ENCODE data around the gene ISL1. TPM values are rescaled to one million over a fixed set of nuclear protein-coding genes. Genes with fewer than 3 reads are reported as not detected.

The ISL1 gene
- total RNA-seq, 2 experiments from 2014 or later = not detected

- POLR2A ChIA-PET = no interaction called here
Measured at GRCh38 chr5:51386916-51387883, 4.0 kb downstream of the ISL1 start.

DNA sequence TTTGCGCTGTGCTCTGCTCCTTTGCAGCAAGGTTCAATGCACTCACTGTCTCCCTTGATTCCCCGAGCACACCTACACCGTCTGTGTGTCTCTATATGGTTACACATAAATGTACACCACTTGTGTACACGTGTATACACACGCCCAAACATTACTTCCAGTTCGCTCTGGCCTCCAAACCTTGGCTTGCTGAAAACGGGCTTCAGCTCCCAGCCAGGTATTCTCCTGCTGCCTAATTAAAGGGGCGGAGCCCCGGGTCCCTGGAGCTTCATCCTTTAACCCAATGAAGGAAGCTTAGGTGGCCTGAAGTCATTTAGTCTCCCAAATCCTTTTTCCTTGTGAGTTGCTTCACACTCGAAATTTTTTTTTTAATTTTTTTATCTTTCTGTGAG is 4.6 kb downstream of the ISL1 start:
- POLR2A ChIA-PET = no interaction called here
- CTCF ChIA-PET = interaction anchor here (1.3 kb wide), 1 partner anchor 424 kb away, joined by 4 read pairs; no protein-coding TSS in a partner anchor

More at GRCh38 chr5:51386916-51387883, 4.0 kb downstream of the ISL1 start:
- CTCF ChIA-PET = no interaction called here

DNA sequence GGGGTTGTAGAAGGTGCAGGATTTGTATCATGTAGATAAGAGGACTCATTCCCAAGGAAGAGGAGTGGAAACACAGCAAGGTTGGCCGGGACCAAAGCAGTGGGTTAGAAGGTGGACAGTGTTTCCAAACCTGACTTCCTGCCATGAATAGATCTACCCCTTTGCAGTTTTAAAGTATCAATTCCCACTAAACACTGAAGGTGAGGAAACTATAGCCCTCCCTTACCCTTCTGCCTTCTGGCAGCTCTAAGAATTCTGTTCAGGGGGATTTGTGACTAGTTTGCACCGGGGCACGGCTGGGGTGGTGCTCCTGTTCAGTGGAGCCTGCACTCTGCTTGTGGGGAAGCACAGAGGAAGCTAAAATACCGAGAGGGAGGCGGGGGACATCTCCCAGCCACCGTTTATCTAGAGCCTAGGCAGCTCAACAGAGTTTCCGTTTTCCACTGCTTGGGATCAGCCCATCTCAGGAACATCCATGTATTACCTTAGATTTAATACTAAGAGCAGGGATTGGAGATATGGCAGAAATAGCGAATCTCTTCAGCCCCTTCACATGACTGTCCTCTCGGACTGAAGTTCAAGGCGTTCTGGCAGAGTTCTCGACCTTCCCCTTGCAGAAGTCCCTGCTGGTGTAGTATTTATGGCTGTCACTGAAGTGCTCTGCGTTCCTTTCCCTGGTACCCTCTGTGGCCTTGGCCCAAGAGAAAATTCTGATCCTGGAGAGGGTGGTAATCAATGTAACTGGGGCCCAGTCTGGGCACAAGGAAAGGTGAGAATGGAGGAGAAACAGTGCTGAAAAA is 5.4 kb downstream of the ISL1 start:
- ChIA-PET CTCF (interaction anchor here (1.3 kb wide), 1 partner anchor 425 kb away, joined by 4 read pairs; no protein-coding TSS in a partner anchor), POLR2A (no interaction called here)

DNA sequence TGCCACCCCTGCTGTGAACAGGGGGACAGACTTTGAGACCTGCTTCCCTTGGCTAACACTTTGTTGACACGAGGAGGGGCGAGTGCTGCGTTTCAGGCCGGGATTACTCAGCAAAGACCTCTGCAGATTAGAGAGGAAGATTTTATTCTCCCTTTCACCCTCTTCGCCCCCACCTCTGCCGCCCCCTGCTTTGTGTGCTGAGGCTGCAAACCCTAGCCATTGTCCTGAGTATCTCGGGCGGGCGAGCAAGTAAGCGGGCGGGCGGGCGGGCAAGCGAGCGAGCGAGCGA is 6.0 kb downstream of the ISL1 start:
- POLR2A ChIA-PET = no interaction called here
- CTCF ChIA-PET = interaction anchor here (1.3 kb wide), 1 partner anchor 426 kb away, joined by 4 read pairs; no protein-coding TSS in a partner anchor

DNA sequence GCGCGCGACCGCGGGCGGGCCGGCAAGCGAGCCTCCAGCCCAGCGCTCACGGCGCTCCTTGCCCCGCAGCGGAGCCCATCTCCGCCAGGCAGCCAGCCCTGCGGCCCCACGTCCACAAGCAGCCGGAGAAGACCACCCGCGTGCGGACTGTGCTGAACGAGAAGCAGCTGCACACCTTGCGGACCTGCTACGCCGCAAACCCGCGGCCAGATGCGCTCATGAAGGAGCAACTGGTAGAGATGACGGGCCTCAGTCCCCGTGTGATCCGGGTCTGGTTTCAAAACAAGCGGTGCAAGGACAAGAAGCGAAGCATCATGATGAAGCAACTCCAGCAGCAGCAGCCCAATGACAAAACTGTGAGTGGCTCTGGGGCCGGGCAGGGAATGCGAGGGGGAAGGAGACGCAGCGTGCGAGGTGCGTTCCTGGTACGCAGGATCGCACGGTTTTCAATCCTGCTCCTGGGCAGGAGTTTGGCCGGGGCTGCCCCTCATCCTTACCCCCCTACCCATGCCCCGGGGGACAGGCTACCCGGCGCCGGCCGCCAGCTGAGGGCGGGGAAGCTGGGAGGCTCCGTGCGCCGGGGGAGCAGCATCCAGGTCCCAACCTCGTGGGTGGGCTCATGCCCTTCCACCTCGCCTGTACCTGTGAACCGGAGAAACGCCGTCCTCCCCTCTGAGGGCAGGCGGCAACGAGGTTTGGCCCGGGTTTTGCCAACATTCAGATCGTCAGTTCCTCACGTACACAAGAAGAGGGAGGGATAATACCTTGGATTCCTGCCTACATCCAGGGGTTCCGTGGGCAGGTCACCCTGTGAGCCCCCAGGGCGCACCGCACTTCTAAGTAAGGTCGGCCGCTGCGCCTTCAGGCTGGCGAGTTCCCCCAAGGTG is 6.6 kb downstream of the ISL1 start:
- CTCF ChIA-PET = interaction anchor here (0.6 kb wide), 1 partner anchor 241 kb away, joined by 4 read pairs; no protein-coding TSS in a partner anchor
- POLR2A ChIA-PET = no interaction called here

- ChIA-PET POLR2A (no interaction called here), CTCF (no interaction called here)
Measured at GRCh38 chr5:51391175-51391574, 7.9 kb downstream of the ISL1 start.

DNA sequence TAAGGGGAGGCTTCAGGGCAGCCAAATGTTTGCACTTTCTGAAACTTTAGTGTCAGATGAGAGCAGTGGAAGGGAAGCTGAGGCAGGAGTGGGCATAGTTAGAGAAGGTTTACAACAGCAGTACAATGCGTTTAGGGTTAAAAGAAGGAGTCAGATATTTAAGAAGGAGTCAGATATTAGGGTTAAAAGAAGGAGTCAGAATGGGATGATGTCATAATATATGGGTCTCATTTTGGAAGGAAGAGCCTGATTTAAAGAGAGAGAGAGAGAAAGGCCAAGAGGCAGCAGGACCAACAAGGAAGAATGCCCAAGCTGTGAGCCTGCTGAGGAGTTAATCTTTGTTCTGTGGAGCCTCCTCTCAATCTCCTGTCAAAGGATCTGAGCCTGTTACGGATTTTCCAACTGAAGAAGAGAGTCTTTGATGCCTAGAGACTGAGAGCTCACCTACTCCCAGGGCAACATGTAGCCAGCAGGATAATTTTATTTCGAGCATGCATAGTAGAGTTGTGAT is 9.5 kb downstream of the ISL1 start:
- CTCF ChIA-PET = no interaction called here
- POLR2A ChIA-PET = no interaction called here

DNA sequence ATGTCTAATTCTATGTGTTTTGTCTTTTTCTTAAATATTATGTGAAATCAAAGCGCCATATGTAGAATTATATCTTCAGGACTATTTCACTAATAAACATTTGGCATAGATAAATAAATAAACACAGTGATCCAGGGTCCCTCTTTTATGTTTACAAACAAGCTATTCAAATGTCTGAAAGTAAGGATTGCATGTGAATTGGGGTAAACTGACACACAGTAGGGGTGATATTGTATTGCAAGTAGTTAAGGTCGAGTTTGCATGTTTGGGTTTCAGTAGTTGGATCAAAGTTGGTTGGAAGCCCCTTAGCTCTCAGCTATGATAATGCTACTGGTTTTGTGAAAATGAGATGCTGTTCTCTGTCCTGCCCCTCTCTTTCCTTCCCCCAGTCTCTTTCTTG is 11.4 kb downstream of the ISL1 start:
- ChIA-PET CTCF (no interaction called here), POLR2A (no interaction called here)

- ChIA-PET CTCF (no interaction called here), POLR2A (no interaction called here)
Measured at GRCh38 chr5:51395245-51395644, 12.0 kb downstream of the ISL1 start.

DNA sequence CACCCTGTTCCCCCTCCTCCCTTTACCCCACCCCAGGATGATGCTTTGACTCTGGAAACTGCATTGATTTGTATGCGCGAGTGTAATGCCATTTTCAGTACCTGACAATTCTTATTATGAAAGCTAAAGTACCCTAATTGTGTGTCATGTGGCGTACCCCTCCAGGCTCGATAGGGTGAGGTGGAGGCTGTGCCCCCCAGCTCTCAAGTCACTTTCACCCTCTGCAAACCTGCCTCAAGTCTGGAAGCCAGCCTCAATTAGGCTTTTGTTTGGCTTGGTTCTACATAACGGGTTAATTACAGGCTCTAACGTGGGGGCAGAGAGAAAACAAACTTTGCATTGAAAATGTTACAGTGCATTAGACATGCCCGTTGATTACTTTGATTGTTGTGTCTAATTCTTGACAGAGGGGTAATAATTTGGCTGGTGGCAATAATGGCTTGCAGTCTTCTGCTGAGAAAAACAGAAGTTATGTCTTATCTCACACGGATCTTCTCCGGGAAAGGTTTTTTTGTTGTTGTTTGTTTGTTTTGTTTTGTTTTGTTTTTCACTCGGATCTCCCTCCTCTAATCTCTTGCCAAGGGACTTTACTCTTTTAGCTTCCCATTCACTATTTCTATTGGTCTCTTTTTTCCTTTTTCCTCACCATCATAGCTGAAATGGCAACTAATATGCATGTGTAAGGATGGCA is 12.6 kb downstream of the ISL1 start:
- ChIA-PET CTCF (no interaction called here), POLR2A (no interaction called here)

- POLR2A ChIA-PET = no interaction called here
Measured at GRCh38 chr5:51396797-51397196, 13.5 kb downstream of the ISL1 start.

GRCh38 chr5:51397996-51398395 is 14.7 kb downstream of the ISL1 start:
- ChIA-PET CTCF (no interaction called here), POLR2A (no interaction called here)

More at GRCh38 chr5:51396797-51397196, 13.5 kb downstream of the ISL1 start:
- CTCF ChIA-PET = no interaction called here

GRCh38 chr5:51398875-51399642 is 15.8 kb downstream of the ISL1 start:
- ChIA-PET POLR2A (interaction anchor here (0.6 kb wide), 1 partner anchor 436 kb away, joined by 3 read pairs; no protein-coding TSS in a partner anchor), CTCF (no interaction called here)

DNA sequence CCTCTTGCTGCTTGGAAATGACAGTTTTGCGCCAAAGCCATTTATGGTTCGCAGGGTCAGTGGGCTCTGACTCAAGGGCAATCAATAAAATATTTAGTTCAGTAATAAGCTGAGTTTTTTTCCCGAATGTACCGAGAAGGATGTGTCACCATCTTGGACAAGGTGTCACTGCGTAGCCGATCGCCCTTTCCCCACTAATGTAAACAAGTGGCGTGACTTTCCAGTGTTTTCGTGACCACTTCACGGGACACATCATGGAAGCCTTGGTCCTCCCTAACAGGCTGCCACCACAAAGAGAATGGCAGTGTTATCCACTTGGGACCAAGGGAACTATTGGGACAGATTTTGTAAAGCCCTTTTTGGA is 16.4 kb downstream of the ISL1 start:
- ChIA-PET CTCF (no interaction called here), POLR2A (interaction anchor here (0.6 kb wide), 1 partner anchor 436 kb away, joined by 3 read pairs; no protein-coding TSS in a partner anchor)

DNA sequence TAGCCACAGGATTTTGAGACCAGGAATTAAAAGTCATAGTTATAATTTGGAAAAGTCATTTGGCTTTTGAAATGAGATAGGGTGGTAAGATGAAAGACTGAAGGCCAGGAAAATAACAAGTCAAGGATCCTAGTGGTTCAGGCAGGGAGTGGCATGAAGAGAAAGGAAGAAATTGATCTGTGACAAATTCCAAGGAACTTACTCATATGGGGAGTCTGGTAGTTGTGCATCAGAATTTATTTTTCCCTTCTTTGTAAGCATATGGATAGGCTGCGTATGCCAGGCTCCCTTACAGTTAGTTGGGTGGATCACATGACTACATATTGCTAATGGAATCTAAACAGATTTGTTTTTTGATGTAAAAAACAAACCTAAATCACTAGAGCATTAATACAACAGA is 21.0 kb downstream of the ISL1 start:
- CTCF ChIA-PET = no interaction called here
- POLR2A ChIA-PET = no interaction called here

- CTCF ChIA-PET = interaction anchor here (0.6 kb wide), 1 partner anchor 33 kb away, joined by 3 read pairs; no protein-coding TSS in a partner anchor
Measured at GRCh38 chr5:51411921-51412325, 28.7 kb downstream of the ISL1 start.

GRCh38 chr5:51414516-51414915 is 31.3 kb downstream of the ISL1 start:
- CTCF ChIA-PET = no interaction called here

More at GRCh38 chr5:51411921-51412325, 28.7 kb downstream of the ISL1 start:
- POLR2A ChIA-PET = no interaction called here

DNA sequence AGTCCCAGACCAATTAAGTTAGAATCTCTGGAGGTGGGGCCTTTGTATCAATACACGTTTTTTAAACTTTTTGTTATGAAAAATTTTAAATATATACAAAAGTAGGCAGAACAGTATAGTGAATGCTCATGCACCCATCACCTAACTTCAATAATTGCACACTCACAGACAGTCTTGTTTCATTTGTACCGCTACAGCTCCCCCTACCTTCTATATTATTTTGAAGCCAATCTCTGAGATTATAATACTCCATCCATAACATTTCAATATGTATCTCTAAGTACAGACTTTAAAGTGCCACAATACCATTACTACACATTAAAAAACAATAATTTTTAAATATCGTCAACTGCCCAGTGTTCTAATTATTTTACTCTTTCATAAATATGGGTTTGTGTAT is 32.9 kb downstream of the ISL1 start:
- ChIA-PET POLR2A (no interaction called here), CTCF (no interaction called here)

More at GRCh38 chr5:51414516-51414915, 31.3 kb downstream of the ISL1 start:
- POLR2A ChIA-PET = no interaction called here
